ENCODE measurements around the gene PLRG1.

PLRG1 gene

DNA sequence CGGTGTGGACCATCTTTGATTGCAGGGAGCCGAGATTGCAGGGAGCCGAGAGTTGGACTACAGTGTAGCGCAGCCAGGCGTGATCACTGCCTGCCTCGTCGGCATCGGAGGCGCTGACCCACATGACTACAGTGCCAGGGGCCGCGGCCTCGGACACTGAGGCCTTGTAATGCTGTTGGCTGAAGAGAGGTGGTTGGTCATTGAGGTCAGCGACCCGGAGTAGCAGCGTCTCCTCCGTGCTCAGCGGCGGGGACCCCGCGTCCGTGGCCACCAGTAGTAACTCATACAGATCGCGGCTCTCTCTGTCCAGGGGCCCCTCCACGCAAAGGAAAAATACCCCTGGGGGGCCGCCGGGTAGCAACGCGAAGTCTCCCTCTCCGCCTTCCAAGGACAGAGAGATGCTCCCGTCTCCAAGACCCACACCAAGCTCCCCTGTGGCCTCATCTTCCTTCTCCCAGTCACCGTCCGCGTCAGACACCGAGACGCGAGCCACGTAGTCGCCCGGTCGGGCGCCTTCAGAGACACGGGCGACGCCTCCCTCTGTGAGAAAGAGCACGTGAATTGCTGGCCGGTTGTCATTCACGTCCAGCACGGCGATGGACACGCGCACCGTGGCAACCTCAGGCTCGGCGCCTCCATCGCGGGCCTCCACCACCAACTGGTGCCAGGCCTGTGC, 60.5 kb downstream of the PLRG1 start:
- Histone ChIP-seq H3K9ac (ENCODE audit: low read depth, low read length) (no peak overlapping the region), H3K4me3 (ENCODE audit: low read length) (peak overlapping the region; percentile 66; the same call in 1 of the 2 replicates), H3K27me3 (ENCODE audit: insufficient read depth, low read length) (peaks cover 97% of the 10 kb centered on the region), H3K9me3 (ENCODE audit: insufficient read depth, low read depth, low read length) (no peaks in the 10 kb centered on the region), H3K27ac (ENCODE audit: low read length) (no peak overlapping the region), H3K4me1 (ENCODE audit: insufficient read depth, low read length) (peaks cover 4% of the 10 kb centered on the region; the same call in 1 of the 2 replicates), H3K36me3 (ENCODE audit: insufficient read depth, low read depth, low read length) (no peaks in the 10 kb centered on the region)

DNA sequence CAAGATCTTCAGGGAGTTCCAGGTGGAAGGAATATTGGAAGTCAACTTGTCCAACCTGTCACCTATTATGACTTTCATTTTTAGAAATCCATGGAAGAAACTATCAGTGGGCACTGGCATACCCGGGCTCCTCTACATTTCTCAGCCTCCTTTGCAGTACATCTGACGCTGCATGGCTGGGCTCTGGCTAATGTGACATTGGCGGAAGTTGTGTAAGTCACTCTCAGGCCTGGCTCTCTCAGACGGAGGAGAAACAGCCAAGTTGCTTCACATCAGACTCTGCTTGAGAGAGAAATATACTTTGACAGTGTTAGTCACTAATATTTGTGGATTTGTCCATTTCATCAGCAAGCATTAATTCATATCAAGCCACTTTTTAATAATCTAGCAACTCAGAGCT, 63.1 kb downstream of the PLRG1 start:
- no peak overlapping the region for H3K9ac ChIP-seq (ENCODE audit: low read depth, low read length)
- no peaks in the 10 kb centered on the region for H3K36me3 ChIP-seq (ENCODE audit: insufficient read depth, low read depth, low read length)
- no peak overlapping the region for H3K4me3 ChIP-seq (ENCODE audit: low read length)
- no peak overlapping the region for H3K27ac ChIP-seq (ENCODE audit: low read length)
- H3K9me3 ChIP-seq (ENCODE audit: insufficient read depth, low read depth, low read length) = no peaks in the 10 kb centered on the region
- H3K27me3 ChIP-seq (ENCODE audit: insufficient read depth, low read length) = peaks cover 71% of the 10 kb centered on the region
- peaks cover 4% of the 10 kb centered on the region; the same call in 1 of the 2 replicates for H3K4me1 ChIP-seq (ENCODE audit: insufficient read depth, low read length)

DNA sequence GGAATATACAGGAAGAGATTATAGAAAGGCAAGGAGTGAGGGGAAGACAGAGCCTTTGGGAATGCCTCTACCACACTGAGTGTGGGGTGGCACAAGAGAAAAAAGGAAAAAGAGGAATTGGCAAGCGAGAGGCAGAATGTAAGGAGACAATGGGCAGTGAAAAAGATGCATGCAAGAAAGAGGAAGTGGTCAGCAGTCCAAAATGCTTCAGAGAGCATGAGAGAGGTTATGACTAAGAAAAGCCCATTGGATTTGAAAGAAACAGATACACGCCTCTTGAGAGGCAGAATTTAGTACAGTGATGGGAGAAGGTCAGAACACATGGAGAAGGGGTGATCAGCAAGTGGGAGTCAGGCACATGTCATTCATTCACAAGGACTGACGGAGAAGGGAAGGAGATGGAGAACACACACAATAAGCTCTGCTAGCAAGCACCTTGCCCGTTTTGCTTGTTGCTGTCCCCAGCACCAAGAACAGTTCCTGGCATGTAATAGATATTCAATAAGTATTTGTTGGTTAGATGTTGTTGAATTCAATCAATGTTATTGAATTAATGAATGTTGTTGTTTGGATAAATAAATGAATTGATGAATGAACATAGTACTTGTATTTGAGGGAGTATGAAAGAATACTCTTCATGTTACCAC, 65.0 kb downstream of the PLRG1 start:
- Histone ChIP-seq H3K9ac (ENCODE audit: low read depth, low read length) (no peak overlapping the region), H3K36me3 (ENCODE audit: insufficient read depth, low read depth, low read length) (no peaks in the 10 kb centered on the region), H3K9me3 (ENCODE audit: insufficient read depth, low read depth, low read length) (no peaks in the 10 kb centered on the region), H3K27me3 (ENCODE audit: insufficient read depth, low read length) (peaks cover 53% of the 10 kb centered on the region), H3K4me1 (ENCODE audit: insufficient read depth, low read length) (no peaks in the 10 kb centered on the region), H3K4me3 (ENCODE audit: low read length) (no peak overlapping the region), H3K27ac (ENCODE audit: low read length) (no peak overlapping the region)
